Measurements from ENCODE around the gene SLC12A6.
"Not testable (repeated sequence)": the region's sequence is repeated elsewhere in the genome, so short reads cannot be mapped to it uniquely, and the experiment has no call there.

SLC12A6 gene

GRCh38 chr15:34209421-34210282, 127.9 kb downstream of the SLC12A6 start, which contains the start of gene KATNBL1:
Gene KATNBL1 (minus strand): TSS chr15:34210096. CDS start chr15:34163676, 46,420 bp downstream.
- DNase-seq: peak in 57 of 58 donors; percentile 43 to 98 (median 90)

DNA sequence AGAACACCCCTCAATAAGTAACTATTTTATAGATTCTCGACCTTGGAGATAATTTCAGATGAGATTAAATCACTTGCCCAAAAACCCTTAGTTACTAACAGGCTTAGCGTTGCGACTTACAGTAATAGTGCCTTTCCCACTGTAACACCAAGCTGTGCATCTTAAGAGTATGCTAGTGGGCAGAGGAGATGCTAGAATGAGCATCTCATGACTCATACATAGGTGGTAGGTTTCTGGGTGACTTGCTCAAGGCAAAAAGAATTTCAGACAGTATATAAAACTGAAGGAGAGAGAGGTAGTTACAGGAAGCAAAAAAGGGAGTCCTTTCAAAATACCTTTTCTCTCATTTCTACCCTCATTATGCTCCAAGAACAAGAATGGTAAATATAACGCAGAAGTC, 131.6 kb downstream of the SLC12A6 start:
- no peak for DNase-seq

GRCh38 chr15:34203936-34204335, 133.6 kb downstream of the SLC12A6 start:
- no peak for DNase-seq

GRCh38 chr15:34203305-34203704, 134.3 kb downstream of the SLC12A6 start:
- no peak for DNase-seq

DNA sequence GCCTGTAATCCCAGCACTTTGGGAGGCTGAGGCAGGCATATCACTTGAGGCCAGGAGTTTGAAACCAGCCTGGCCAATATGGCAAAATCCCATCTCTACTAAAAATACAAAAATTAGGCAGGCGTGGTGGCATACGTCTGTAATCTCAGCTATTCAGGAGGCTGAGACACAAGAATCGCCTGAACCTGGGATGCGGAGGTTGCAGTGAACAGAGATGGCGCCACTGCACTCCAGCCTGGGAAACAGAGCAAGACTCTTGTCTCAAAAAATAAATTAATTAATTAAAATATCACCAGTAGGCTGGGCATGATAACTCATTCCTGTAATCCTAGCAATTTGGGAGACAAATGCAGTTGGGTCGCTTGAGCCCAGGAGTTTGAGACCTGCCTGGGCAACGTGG, 144.3 kb downstream of the SLC12A6 start:
- not testable (repeated sequence) for DNase-seq

- DNase-seq: no peak
These were observed 148.9 kb downstream of the SLC12A6 start for GRCh38 chr15:34188711-34189110.

GRCh38 chr15:34185666-34186065, 151.9 kb downstream of the SLC12A6 start:
- DNase-seq: no peak

- DNase-seq: peak in 3 of 58 donors; percentile 2 to 3 (median 3)
These were observed 154.6 kb downstream of the SLC12A6 start for GRCh38 chr15:34182942-34183341.
